ENCODE data around the gene RASGRP1. TPM values are rescaled to one million over a fixed set of nuclear protein-coding genes. Genes with fewer than 3 reads are reported as not detected.

Gene RASGRP1
- total RNA-seq, 1 experiment from 2014 or later, result 1.6 TPM

- H2AFZ ChIP-seq (ENCODE audit: low read depth, low read length, poor library complexity, severe bottlenecking), result no peak overlapping the region
- BruUV-seq (replicated peaks), result no TSS peak
- ChIA-PET CTCF (no interaction called here), RAD21 (ENCODE audit: low non-redundant PET in 1 of 2, low total read pairs in 2 of 2, uncharacterized antibody in 2 of 2, unreplicated experiment in 2 of 2) (no interaction called here), POLR2A (no interaction called here)
- H3K9me3 ChIP-seq (ENCODE audit: control insufficient read depth in 1 of 2, insufficient read depth in 1 of 2, low read depth in 1 of 2, low read length in 2 of 2), result no peaks in the 10 kb centered on the region
- H3K27me3 ChIP-seq (ENCODE audit: insufficient read depth, low read length), result peaks cover 25% of the 10 kb centered on the region; the same call in 1 of the 2 replicates
- no peaks in the 10 kb centered on the region for H3K9me2 ChIP-seq (ENCODE audit: insufficient read depth)
- no peak overlapping the region for H3K4me3 ChIP-seq (replicated peaks in 1 of 2; ENCODE audit: low read depth in 1 of 2, low read length in 2 of 2)
- no peak overlapping the region for H3K4me2 ChIP-seq (ENCODE audit: low read length)
- H4K20me1 ChIP-seq (ENCODE audit: insufficient read depth), result no peaks in the 10 kb centered on the region
- peaks cover 0 to 4% of the 10 kb centered on the region in 2 experiments; a peak in 1 of 4 replicates for H3K4me1 ChIP-seq (ENCODE audit: control insufficient read depth in 1 of 2, insufficient read depth in 2 of 2, low read length in 2 of 2)
- DNase-seq (ENCODE audit: low read depth, low spot score) (no peak), ATAC-seq (peak; percentile 22; the same call in 1 of the 2 replicates)
- H3K79me2 ChIP-seq (ENCODE audit: insufficient read depth, low read length), result no peaks in the 10 kb centered on the region
- no peak for TF ChIP-seq EZH2phosphoT487 (IDR thresholded peaks at IDR 0.05; ENCODE audit: borderline replicate concordance)
- TF ChIP-seq EZH2 (IDR thresholded peaks at IDR 0.05), result no peak
- TF ChIP-seq POLR2A (IDR thresholded peaks at IDR 0.05; ENCODE audit: borderline replicate concordance, extremely low read depth, insufficient read depth, insufficient read length), result no peak
- TF ChIP-seq SRF (IDR thresholded peaks at IDR 0.05; ENCODE audit: low read depth), result no peak
- no peak for TF ChIP-seq POLR2AphosphoS5 (IDR thresholded peaks at IDR 0.05; ENCODE audit: low read depth, low read length)
- TF ChIP-seq ATF3 (IDR thresholded peaks at IDR 0.05), result no peak
- H3K9ac ChIP-seq (ENCODE audit: low read length), result no peak overlapping the region
- H3K36me3 ChIP-seq (ENCODE audit: control insufficient read depth in 1 of 2, insufficient read depth in 2 of 2, low read length in 2 of 2), result no peaks in the 10 kb centered on the region
- no peak overlapping the region for H3K27ac ChIP-seq (ENCODE audit: low read depth, low read length)
- intact Hi-C loops (cut with micrococcal nuclease), result no loop called here
Measured at GRCh38 chr15:38593524-38593923, 28.9 kb upstream of the RASGRP1 start.

- H3K9me2 ChIP-seq (ENCODE audit: insufficient read depth), result no peaks in the 10 kb centered on the region
- BruUV-seq (replicated peaks), result no TSS peak
- TF ChIP-seq JUND (IDR thresholded peaks at IDR 0.05) (0 out of 2 replicates have a peak, but pooled peaks have one; percentile 23), YY1 (IDR thresholded peaks at IDR 0.05; ENCODE audit: extremely low read depth, insufficient replicate concordance, low read depth, low read length) (no peak), ATF3 (IDR thresholded peaks at IDR 0.05) (peak; percentile 55), EGR1 (IDR thresholded peaks at IDR 0.05; ENCODE audit: low read depth) (no peak), FOSL1 (IDR thresholded peaks at IDR 0.05; ENCODE audit: low read depth) (no peak), CEBPB (IDR thresholded peaks at IDR 0.05; ENCODE audit: low read depth) (peak; percentile 66)
- no peaks in the 10 kb centered on the region for H3K9me3 ChIP-seq (ENCODE audit: control insufficient read depth in 1 of 2, insufficient read depth in 1 of 2, low read depth in 1 of 2, low read length in 2 of 2)
- no peak overlapping the region for H3K4me3 ChIP-seq (replicated peaks in 1 of 2; ENCODE audit: low read depth in 1 of 2, low read length in 2 of 2)
- no peak overlapping the region for H3K4me2 ChIP-seq (ENCODE audit: low read length)
- CTCF ChIA-PET, result interaction anchor here (2.0 kb wide), 1 partner anchor 25 kb away, joined by 8 read pairs; the partner anchor contains the start of gene RASGRP1
- peaks cover 0 to 4% of the 10 kb centered on the region in 2 experiments; a peak in 1 of 4 replicates for H3K4me1 ChIP-seq (ENCODE audit: control insufficient read depth in 1 of 2, insufficient read depth in 2 of 2, low read length in 2 of 2)
- RAD21 ChIA-PET (ENCODE audit: low non-redundant PET in 1 of 2, low total read pairs in 2 of 2, uncharacterized antibody in 2 of 2, unreplicated experiment in 2 of 2), result no interaction called here
- H3K9ac ChIP-seq (ENCODE audit: low read length), result no peak overlapping the region
- peaks cover 19% of the 10 kb centered on the region; the same call in 1 of the 2 replicates for H3K27me3 ChIP-seq (ENCODE audit: insufficient read depth, low read length)
- H4K20me1 ChIP-seq (ENCODE audit: insufficient read depth), result no peaks in the 10 kb centered on the region
- no peak overlapping the region for H3K27ac ChIP-seq (ENCODE audit: low read depth, low read length)
- POLR2A ChIA-PET, result no interaction called here
- H3K79me2 ChIP-seq (ENCODE audit: insufficient read depth, low read length), result no peaks in the 10 kb centered on the region
- no peak for ATAC-seq
- no peak overlapping the region for H2AFZ ChIP-seq (ENCODE audit: low read depth, low read length, poor library complexity, severe bottlenecking)
- intact Hi-C loops (cut with micrococcal nuclease), result no loop called here
- no peaks in the 10 kb centered on the region for H3K36me3 ChIP-seq (ENCODE audit: control insufficient read depth in 1 of 2, insufficient read depth in 2 of 2, low read length in 2 of 2)
- DNase-seq (ENCODE audit: low read depth, low spot score), result no peak
Measured at GRCh38 chr15:38589502-38589901, 24.9 kb upstream of the RASGRP1 start.

All from HCT116 (cell line).